IgD-negative memory B cell (primary cell): ENCODE results near the gene TUBB3. TPM values are rescaled to one million over a fixed set of nuclear protein-coding genes. Genes with fewer than 3 reads are reported as not detected.
"Not testable (repeated sequence)": the region's sequence is repeated elsewhere in the genome, so short reads cannot be mapped to it uniquely, and the experiment has no call there.

Experiments used
- H3K27ac Mint-ChIP-seq, 3 donors: one replicate each; pipeline ENCODE4 v1.8.0; 2020 to 2022; ENCODE audit warnings: mild to moderate bottlenecking in 3 of 3, mixed read lengths in 3 of 3, moderate library complexity in 1 of 3
- H3K27me3 Mint-ChIP-seq: one replicate; pipeline ENCODE4 v1.8.0; 2021; ENCODE audit warnings: mixed read lengths
- H3K36me3 Mint-ChIP-seq: one replicate; pipeline ENCODE4 v1.8.0; 2020; ENCODE audit warnings: mild to moderate bottlenecking, mixed read lengths
- H3K4me1 Mint-ChIP-seq, 3 donors: one replicate each; pipeline ENCODE4 v1.8.0; 2020 to 2022; ENCODE audit warnings: mixed read lengths in 3 of 3, mild to moderate bottlenecking in 1 of 3
- H3K4me3 Mint-ChIP-seq, 4 donors: one replicate each; pipeline ENCODE4 v1.8.0; 2020 to 2022; ENCODE audit warnings: mild to moderate bottlenecking in 4 of 4, mixed read lengths in 4 of 4, moderate library complexity in 3 of 4
- H3K9me3 Mint-ChIP-seq, 3 donors: one replicate each; pipeline ENCODE4 v1.8.0; 2020 to 2021; ENCODE audit warnings: mixed read lengths in 3 of 3, mild to moderate bottlenecking in 1 of 3
- polyA plus RNA-seq: library from polyadenylated mRNA; unstranded; fragments of 300-500 nt; fragmentation: Illumina TruSeq; gene quantifications from one replicate; pipeline ENCODE4 v1.2.3, GENCODE V29; 2021

Gene TUBB3
- polyA plus RNA-seq, 1 donor from 2014 or later = 1.1 TPM

GRCh38 chr16:89935620-89936019, 12.5 kb downstream of the TUBB3 start:
- not testable (repeated sequence) for H3K36me3 Mint-ChIP-seq, H3K9me3 Mint-ChIP-seq, H3K27ac Mint-ChIP-seq, H3K4me3 Mint-ChIP-seq
- Mint-ChIP-seq H3K27me3 (peaks cover 10% of the 10 kb centered on the region), H3K4me1 (peaks cover 0 to 10% (median 7%) of the 10 kb centered on the region in 3 donors)

- H3K9me3 Mint-ChIP-seq = no peaks in the 10 kb centered on the region
- no peak overlapping the region for H3K27ac Mint-ChIP-seq
- H3K4me3 Mint-ChIP-seq = no peak overlapping the region
- H3K4me1 Mint-ChIP-seq = peaks cover 0 to 9% (median 6%) of the 10 kb centered on the region in 3 donors
- no peaks in the 10 kb centered on the region for H3K36me3 Mint-ChIP-seq
- peaks cover 6% of the 10 kb centered on the region for H3K27me3 Mint-ChIP-seq
These were observed 12.9 kb downstream of the TUBB3 start for GRCh38 chr16:89936034-89936433.

DNA sequence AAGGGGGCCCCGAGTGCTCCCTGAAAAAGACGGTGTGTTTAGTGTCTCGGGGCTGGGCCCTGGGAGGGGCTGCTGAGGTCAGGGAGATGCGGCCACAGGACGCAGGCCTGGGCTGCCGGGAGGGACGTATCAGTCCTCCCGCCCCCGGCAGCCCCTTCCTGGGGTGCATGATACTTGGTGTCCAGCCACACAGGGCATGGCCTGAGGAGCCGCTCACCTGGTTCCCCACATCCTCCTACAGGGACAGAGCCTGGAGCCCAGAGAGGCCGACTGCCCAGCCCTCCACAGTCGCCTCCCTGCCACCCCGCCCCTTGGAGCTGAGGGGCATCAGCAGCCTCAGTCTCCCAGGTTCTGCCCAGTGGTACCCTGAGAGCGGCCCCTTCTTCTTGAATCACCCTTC, 13.4 kb downstream of the TUBB3 start:
- peaks cover 0 to 4% (median 1%) of the 10 kb centered on the region in 3 donors for H3K4me1 Mint-ChIP-seq
- H3K27ac Mint-ChIP-seq = no peak overlapping the region
- peaks cover 3% of the 10 kb centered on the region for H3K27me3 Mint-ChIP-seq
- H3K36me3 Mint-ChIP-seq = no peaks in the 10 kb centered on the region
- no peaks in the 10 kb centered on the region for H3K9me3 Mint-ChIP-seq
- no peak overlapping the region for H3K4me3 Mint-ChIP-seq

DNA sequence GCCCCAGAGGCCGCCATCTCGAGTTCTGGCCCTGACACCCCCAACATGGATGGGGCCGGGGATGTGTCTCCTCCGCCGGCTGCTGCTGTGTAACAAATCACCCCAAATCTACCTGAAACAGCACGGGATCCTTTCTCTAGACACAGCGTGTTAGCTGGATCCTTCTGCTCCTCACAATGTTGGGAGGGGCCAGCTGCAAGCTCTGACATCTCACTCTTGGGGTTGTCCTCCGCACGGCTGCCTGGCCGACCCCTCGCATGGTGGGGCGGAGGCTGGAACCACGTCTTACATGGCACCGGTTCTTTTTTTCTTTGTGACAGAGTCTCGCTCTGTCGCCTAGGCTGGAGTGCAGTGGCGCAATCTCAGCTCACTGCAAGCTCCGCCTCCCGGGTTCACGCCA, 13.8 kb downstream of the TUBB3 start:
- Mint-ChIP-seq H3K4me3 (no peak overlapping the region), H3K4me1 (peaks cover 0 to 4% (median 0%) of the 10 kb centered on the region in 3 donors), H3K9me3 (no peaks in the 10 kb centered on the region), H3K36me3 (no peaks in the 10 kb centered on the region), H3K27me3 (peaks cover 3% of the 10 kb centered on the region), H3K27ac (no peak overlapping the region)

DNA sequence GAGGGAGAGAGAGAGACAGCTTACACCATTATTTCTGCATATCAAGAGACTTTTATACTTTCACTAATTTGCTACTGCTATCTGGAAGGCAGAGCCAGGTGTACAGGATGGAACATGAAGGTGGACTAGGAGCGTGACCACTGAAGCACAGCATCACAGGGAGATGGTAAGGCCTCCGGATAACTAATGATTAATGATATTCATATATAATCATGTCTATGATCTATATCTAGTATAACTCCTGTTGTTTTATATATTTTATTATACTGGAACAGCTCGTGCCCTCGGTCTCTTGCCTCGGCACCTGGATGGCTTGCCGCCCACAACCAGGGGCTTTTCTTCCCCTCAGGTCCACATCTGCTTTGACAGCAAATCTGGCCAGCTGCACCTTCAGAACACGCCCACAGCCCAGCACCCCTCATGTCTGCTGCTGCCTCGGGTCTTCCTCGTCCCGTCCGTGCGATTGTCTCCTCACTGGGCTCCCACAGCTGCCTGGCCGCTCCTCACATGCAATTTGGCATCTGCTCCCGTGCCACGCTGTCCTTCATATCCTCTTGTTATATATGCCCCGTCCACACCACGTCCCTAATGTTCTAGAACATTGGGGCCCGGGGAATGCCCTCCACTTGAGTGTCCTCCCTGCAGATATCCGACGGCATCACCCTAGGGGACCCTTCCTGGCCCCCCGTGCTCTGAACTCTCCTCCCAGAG, 15.2 kb downstream of the TUBB3 start:
- H3K27me3 Mint-ChIP-seq = peaks cover 6% of the 10 kb centered on the region
- no peak overlapping the region for H3K4me3 Mint-ChIP-seq
- H3K36me3 Mint-ChIP-seq = no peaks in the 10 kb centered on the region
- no peak overlapping the region for H3K27ac Mint-ChIP-seq
- H3K9me3 Mint-ChIP-seq = no peaks in the 10 kb centered on the region
- peaks cover 0 to 4% (median 0%) of the 10 kb centered on the region in 3 donors for H3K4me1 Mint-ChIP-seq

GRCh38 chr16:89944773-89945172, 21.6 kb downstream of the TUBB3 start:
- Mint-ChIP-seq H3K27ac (peak overlapping the region in 1 of 3 donors; percentile 21), H3K4me1 (peaks cover 18 to 23% (median 21%) of the 10 kb centered on the region in 3 donors), H3K36me3 (no peaks in the 10 kb centered on the region), H3K4me3 (peak overlapping the region in 1 of 4 donors; percentile 11), H3K27me3 (peaks cover 28% of the 10 kb centered on the region), H3K9me3 (no peaks in the 10 kb centered on the region)

- Mint-ChIP-seq H3K27ac (no peak overlapping the region), H3K36me3 (no peaks in the 10 kb centered on the region), H3K4me3 (no peak overlapping the region), H3K9me3 (no peaks in the 10 kb centered on the region), H3K27me3 (peaks cover 28% of the 10 kb centered on the region), H3K4me1 (peaks cover 21 to 30% (median 25%) of the 10 kb centered on the region in 3 donors)
These were observed 22.5 kb downstream of the TUBB3 start for GRCh38 chr16:89945654-89946053.

- H3K4me3 Mint-ChIP-seq = peak overlapping the region in 1 of 4 donors; percentile 12
These were observed 23.4 kb downstream of the TUBB3 start for GRCh38 chr16:89946515-89946914.

GRCh38 chr16:89949121-89949742, 26.1 kb downstream of the TUBB3 start:
- Mint-ChIP-seq H3K36me3 (peaks cover 2% of the 10 kb centered on the region), H3K27me3 (peaks cover 19% of the 10 kb centered on the region), H3K27ac (peak overlapping the region in 2 of 3 donors; percentile 53 to 69), H3K9me3 (no peaks in the 10 kb centered on the region), H3K4me1 (peaks cover 46 to 50% (median 49%) of the 10 kb centered on the region in 3 donors), H3K4me3 (peak overlapping the region; percentile 81 to 94 (median 87))

More at GRCh38 chr16:89946515-89946914, 23.4 kb downstream of the TUBB3 start:
- H3K9me3 Mint-ChIP-seq = no peaks in the 10 kb centered on the region
- peak overlapping the region in 2 of 3 donors; percentile 98 to 100 for H3K27ac Mint-ChIP-seq
- no peaks in the 10 kb centered on the region for H3K36me3 Mint-ChIP-seq
- H3K4me1 Mint-ChIP-seq = peaks cover 24 to 32% (median 27%) of the 10 kb centered on the region in 3 donors
- peaks cover 26% of the 10 kb centered on the region for H3K27me3 Mint-ChIP-seq

DNA sequence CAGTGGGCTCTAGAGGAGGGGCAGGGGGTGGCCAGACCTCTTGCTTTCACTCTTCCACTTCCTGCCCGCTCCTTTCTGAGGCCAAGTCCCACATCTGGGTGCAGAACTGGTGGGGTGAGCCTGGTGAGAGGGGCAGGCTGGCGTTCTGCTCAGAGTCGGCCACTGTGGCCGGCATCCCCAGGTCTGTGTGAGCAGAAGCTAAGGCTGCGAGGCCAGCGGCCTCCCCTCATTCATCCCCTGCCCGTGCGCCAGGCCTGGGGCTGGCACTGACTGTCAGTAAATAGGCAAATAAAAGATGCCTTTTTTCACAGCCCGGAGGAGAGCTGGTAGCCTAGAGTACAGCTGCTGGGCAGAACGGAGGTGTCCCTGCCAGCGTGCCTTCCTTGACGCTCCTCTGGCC, 26.6 kb downstream of the TUBB3 start:
- Mint-ChIP-seq H3K27ac (peak overlapping the region in 2 of 3 donors; percentile 53 to 69), H3K27me3 (peaks cover 20% of the 10 kb centered on the region), H3K4me3 (peak overlapping the region; percentile 81 to 94 (median 87)), H3K9me3 (no peaks in the 10 kb centered on the region), H3K4me1 (peaks cover 50 to 54% (median 53%) of the 10 kb centered on the region in 3 donors), H3K36me3 (peaks cover 2% of the 10 kb centered on the region)

DNA sequence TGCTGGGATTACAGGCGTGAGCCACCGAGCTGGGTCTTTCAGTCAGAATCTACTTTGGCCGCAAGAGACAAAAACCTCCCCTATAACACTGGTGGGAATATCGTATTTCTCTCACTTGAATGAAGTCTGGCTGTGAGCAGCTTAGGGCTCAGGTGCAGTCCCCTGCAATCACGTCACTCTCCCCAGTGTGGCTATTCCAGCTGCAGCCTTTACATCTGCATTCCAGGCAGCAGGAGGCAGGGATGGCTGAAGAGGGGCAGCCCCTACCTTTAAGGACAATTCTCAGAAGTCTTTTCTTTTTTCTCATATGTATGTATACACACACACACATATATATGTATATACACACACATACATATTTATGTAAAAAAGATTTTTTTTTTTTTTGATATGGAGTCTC, 28.4 kb downstream of the TUBB3 start:
- Mint-ChIP-seq H3K4me1 (peaks cover 51 to 62% (median 54%) of the 10 kb centered on the region in 3 donors), H3K27me3 (peaks cover 13% of the 10 kb centered on the region), H3K4me3 (peak overlapping the region; percentile 25 to 88 (median 41)), H3K36me3 (peaks cover 2% of the 10 kb centered on the region), H3K27ac (peak overlapping the region in 2 of 3 donors; percentile 13 to 91), H3K9me3 (no peaks in the 10 kb centered on the region)

DNA sequence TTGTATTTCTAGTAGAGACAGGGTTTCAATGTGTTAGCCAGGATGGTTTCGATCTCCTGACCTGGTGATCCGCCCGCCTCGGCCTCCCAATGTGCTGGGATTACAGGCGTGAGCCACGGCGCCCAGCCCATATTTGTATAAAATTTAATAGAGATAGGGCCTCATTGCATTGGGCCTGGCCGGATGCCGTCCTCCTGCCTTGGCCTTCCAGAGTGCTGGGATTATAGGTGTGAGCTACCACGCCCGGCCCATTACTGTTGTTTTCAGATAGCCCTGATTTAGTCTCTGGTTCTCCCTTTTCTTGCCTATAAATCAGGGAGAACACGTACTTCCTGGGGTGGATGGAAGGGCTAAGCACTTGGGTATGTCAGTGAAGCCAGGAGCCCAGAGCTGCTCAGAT, 28.9 kb downstream of the TUBB3 start:
- Mint-ChIP-seq H3K4me1 (peaks cover 56 to 66% (median 60%) of the 10 kb centered on the region in 3 donors), H3K9me3 (no peaks in the 10 kb centered on the region), H3K27me3 (peaks cover 9% of the 10 kb centered on the region), H3K4me3 (peak overlapping the region in 2 of 4 donors; percentile 25 to 87), H3K36me3 (peaks cover 2% of the 10 kb centered on the region), H3K27ac (peak overlapping the region in 2 of 3 donors; percentile 23 to 91)

GRCh38 chr16:89952551-89952950, 29.4 kb downstream of the TUBB3 start:
- Mint-ChIP-seq H3K27ac (peak overlapping the region in 2 of 3 donors; percentile 23 to 96), H3K4me1 (peaks cover 54 to 64% (median 55%) of the 10 kb centered on the region in 3 donors), H3K36me3 (peaks cover 2% of the 10 kb centered on the region)

DNA sequence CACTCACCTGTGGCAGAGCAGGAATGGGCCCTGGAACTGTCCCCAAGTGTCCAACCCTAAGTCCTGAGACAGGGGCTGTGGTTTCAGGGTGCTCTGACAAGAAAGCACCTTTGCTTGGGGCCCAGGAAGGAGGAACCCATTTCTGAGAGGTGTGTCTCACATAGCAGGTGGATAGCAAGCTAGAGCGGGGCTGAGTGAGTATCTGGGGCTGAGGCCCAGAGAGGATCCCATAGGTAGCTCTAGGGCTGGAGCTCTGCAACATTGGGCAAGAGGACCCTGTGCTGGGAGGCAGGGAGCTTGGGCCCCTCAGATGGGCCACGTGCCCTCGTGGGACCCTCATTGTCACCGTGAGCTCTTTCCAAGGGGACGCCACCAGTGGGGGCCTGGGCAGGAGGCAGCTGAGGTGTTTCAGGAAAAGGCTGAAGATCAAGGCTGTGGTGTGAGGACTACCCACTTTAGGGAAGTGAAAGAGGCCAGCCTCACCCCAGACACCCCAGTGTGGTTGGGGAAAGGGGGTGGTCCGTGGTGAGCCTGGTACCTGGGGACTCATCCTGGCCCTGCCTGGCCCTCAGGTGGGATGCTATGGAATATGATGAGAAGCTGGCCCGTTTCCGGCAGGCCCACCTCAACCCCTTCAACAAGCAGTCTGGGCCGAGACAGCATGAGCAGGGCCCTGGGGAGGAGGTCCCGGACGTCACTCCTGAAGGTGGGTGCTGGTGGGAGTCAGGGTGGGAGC, 30.7 kb downstream of the TUBB3 start:
- H3K27ac Mint-ChIP-seq = peak overlapping the region; percentile 81 to 96 (median 83)
- peaks cover 51 to 60% (median 56%) of the 10 kb centered on the region in 3 donors for H3K4me1 Mint-ChIP-seq
- peak overlapping the region; percentile 69 to 94 (median 90) for H3K4me3 Mint-ChIP-seq
- no peaks in the 10 kb centered on the region for H3K9me3 Mint-ChIP-seq
- H3K36me3 Mint-ChIP-seq = peaks cover 2% of the 10 kb centered on the region
- peaks cover 2% of the 10 kb centered on the region for H3K27me3 Mint-ChIP-seq

More at GRCh38 chr16:89952551-89952950, 29.4 kb downstream of the TUBB3 start:
- H3K4me3 Mint-ChIP-seq = peak overlapping the region in 3 of 4 donors; percentile 33 to 87 (median 66)
- H3K9me3 Mint-ChIP-seq = no peaks in the 10 kb centered on the region
- H3K27me3 Mint-ChIP-seq = peaks cover 4% of the 10 kb centered on the region

GRCh38 chr16:89954462-89954861, 31.3 kb downstream of the TUBB3 start:
- Mint-ChIP-seq H3K36me3 (peaks cover 2% of the 10 kb centered on the region), H3K9me3 (no peaks in the 10 kb centered on the region), H3K4me3 (peak overlapping the region; percentile 69 to 92 (median 86)), H3K27ac (peak overlapping the region; percentile 81 to 96 (median 83)), H3K4me1 (peaks cover 51 to 60% (median 59%) of the 10 kb centered on the region in 3 donors), H3K27me3 (peaks cover 2% of the 10 kb centered on the region)
